ENCODE results near the gene NRG2. TPM values are rescaled to one million over a fixed set of nuclear protein-coding genes. Genes with fewer than 3 reads are reported as not detected.

The NRG2 gene
- total RNA-seq, 1 experiment from 2014 or later, result not detected

DNA sequence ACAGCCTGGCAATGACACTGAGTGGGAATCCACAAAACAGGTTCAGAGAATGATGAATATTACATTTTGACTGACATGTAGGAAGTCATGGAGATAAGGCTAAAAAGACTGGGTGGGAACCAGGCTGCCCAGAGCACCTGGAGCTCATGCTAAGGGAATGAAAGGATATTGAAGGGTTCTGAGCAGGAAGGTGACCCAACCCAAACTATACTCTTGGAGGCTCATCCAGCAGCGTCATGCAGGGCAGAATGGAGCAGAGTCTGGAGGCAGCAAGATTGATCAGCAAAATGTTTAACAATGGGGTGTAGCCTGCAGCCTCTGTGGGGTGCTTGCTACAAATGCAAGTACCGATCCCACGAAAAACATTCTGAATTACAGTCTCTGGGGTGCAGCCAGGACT lies 127.3 kb downstream of the NRG2 start:
- H3K27me3 ChIP-seq (ENCODE audit: low read length), result no peaks in the 10 kb centered on the region
- no peaks in the 10 kb centered on the region for H3K79me2 ChIP-seq (ENCODE audit: low read length)
- no peak for DNase-seq
- H3K4me3 ChIP-seq (ENCODE audit: low read length), result no peak overlapping the region
- no peaks in the 10 kb centered on the region for H3K9me2 ChIP-seq (replicated peaks; ENCODE audit: insufficient read depth, low read length)
- no peak overlapping the region for H3K4me2 ChIP-seq (ENCODE audit: low read depth, low read length, poor library complexity, severe bottlenecking)
- no peak overlapping the region for H2AFZ ChIP-seq (ENCODE audit: low read length)
- no peaks in the 10 kb centered on the region for H3K36me3 ChIP-seq (ENCODE audit: insufficient read depth, low read length)
- H3K9ac ChIP-seq (ENCODE audit: low read length), result no peak overlapping the region
- H3K27ac ChIP-seq (ENCODE audit: low read length), result no peak overlapping the region
- H3K9me3 ChIP-seq (ENCODE audit: low read length), result no peaks in the 10 kb centered on the region
- no peaks in the 10 kb centered on the region for H3K4me1 ChIP-seq (ENCODE audit: low read length)
- H4K20me1 ChIP-seq (ENCODE audit: insufficient read depth, low read depth, low read length), result no peaks in the 10 kb centered on the region

DNA sequence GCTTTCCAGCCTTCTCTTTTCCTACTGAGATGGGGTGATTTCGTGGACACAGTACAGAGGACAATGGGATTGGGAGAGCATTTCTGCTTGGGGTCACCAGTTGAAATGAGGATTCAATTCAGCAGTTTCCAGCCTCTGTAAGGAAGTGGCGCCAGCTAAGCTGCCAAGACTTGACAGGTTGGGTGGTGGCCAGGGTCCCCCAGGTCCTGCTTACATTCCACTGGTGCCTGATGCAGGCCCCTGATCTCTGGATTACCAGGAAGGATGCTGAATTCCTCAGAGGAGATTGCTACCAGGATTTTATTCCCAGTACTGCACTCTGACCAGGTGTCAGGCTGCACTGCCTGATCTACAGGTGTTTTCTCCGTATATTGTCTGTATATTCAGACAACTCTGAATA lies 127.8 kb downstream of the NRG2 start:
- H3K27ac ChIP-seq (ENCODE audit: low read length), result no peak overlapping the region
- no peaks in the 10 kb centered on the region for H3K36me3 ChIP-seq (ENCODE audit: insufficient read depth, low read length)

DNA sequence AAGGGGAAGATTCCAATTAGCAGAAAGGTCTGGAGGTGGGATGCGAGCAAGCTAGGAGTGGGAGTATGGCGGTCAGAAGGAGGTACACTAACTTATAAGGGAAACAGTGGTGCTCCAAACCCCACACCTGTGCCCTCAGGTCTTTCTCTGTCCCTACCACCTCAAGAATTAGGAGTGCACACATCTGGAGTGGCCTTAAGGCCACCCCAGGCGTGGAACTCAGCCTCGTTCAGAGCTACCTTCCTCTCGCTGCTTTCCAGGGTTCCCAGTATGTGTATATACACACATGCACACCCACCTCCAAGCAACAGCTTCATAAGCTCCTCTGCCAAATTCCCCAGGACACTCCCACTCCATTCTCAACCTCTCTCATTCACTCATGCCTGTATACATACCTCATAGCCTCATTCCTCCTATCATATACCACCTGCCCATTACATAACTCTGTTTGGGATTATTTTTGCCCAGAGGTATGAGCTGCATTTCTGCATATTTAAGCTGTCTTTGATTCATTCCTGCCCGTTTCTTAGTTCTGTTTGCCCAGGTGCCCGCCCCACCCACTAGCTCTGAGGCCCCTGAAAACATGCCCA lies 128.8 kb downstream of the NRG2 start:
- H4K20me1 ChIP-seq (ENCODE audit: insufficient read depth, low read depth, low read length), result no peaks in the 10 kb centered on the region
- H2AFZ ChIP-seq (ENCODE audit: low read length), result no peak overlapping the region
- H3K9me3 ChIP-seq (ENCODE audit: low read length), result no peaks in the 10 kb centered on the region
- no peaks in the 10 kb centered on the region for H3K9me2 ChIP-seq (replicated peaks; ENCODE audit: insufficient read depth, low read length)
- no peak overlapping the region for H3K27ac ChIP-seq (ENCODE audit: low read length)
- no peak overlapping the region for H3K4me3 ChIP-seq (ENCODE audit: low read length)
- DNase-seq, result no peak
- H3K36me3 ChIP-seq (ENCODE audit: insufficient read depth, low read length), result no peaks in the 10 kb centered on the region
- no peaks in the 10 kb centered on the region for H3K27me3 ChIP-seq (ENCODE audit: low read length)
- no peaks in the 10 kb centered on the region for H3K4me1 ChIP-seq (ENCODE audit: low read length)
- H3K9ac ChIP-seq (ENCODE audit: low read length), result no peak overlapping the region
- H3K79me2 ChIP-seq (ENCODE audit: low read length), result no peaks in the 10 kb centered on the region
- no peak overlapping the region for H3K4me2 ChIP-seq (ENCODE audit: low read depth, low read length, poor library complexity, severe bottlenecking)

More for the DNA sequence above, 127.8 kb downstream of the NRG2 start:
- Histone ChIP-seq H2AFZ (ENCODE audit: low read length) (no peak overlapping the region), H3K4me1 (ENCODE audit: low read length) (no peaks in the 10 kb centered on the region), H3K27me3 (ENCODE audit: low read length) (no peaks in the 10 kb centered on the region), H3K4me2 (ENCODE audit: low read depth, low read length, poor library complexity, severe bottlenecking) (no peak overlapping the region), H3K79me2 (ENCODE audit: low read length) (no peaks in the 10 kb centered on the region), H3K9me3 (ENCODE audit: low read length) (no peaks in the 10 kb centered on the region), H4K20me1 (ENCODE audit: insufficient read depth, low read depth, low read length) (no peaks in the 10 kb centered on the region), H3K9ac (ENCODE audit: low read length) (no peak overlapping the region), H3K9me2 (replicated peaks; ENCODE audit: insufficient read depth, low read length) (no peaks in the 10 kb centered on the region), H3K4me3 (ENCODE audit: low read length) (no peak overlapping the region)
- no peak for DNase-seq

DNA sequence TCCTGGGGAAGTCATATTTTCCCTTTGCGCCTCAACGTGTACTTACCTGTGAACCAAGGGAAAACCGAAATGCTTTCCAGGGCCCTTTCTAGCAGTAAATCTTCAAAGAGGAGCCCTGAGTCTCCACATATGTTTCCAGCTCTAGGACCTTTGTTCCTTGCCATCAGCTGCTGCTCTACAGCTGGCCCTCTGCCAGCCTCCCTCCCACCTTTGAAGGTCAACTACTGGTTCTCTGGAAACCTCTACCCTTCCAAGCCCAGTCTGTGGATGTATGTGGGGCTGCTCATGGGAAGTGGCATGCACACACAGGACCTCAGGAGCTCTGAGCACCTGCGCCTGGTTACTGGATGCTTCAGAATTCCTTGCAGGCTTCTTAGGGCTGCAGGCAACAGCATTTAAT lies 130.3 kb downstream of the NRG2 start:
- Histone ChIP-seq H3K79me2 (ENCODE audit: low read length) (no peaks in the 10 kb centered on the region), H2AFZ (ENCODE audit: low read length) (no peak overlapping the region), H3K4me2 (ENCODE audit: low read depth, low read length, poor library complexity, severe bottlenecking) (no peak overlapping the region), H3K27ac (ENCODE audit: low read length) (no peak overlapping the region), H3K4me3 (ENCODE audit: low read length) (no peak overlapping the region), H3K4me1 (ENCODE audit: low read length) (no peaks in the 10 kb centered on the region), H3K9ac (ENCODE audit: low read length) (no peak overlapping the region), H3K27me3 (ENCODE audit: low read length) (no peaks in the 10 kb centered on the region), H3K9me2 (replicated peaks; ENCODE audit: insufficient read depth, low read length) (no peaks in the 10 kb centered on the region), H3K36me3 (ENCODE audit: insufficient read depth, low read length) (no peaks in the 10 kb centered on the region), H4K20me1 (ENCODE audit: insufficient read depth, low read depth, low read length) (no peaks in the 10 kb centered on the region), H3K9me3 (ENCODE audit: low read length) (no peaks in the 10 kb centered on the region)
- DNase-seq, result no peak

DNA sequence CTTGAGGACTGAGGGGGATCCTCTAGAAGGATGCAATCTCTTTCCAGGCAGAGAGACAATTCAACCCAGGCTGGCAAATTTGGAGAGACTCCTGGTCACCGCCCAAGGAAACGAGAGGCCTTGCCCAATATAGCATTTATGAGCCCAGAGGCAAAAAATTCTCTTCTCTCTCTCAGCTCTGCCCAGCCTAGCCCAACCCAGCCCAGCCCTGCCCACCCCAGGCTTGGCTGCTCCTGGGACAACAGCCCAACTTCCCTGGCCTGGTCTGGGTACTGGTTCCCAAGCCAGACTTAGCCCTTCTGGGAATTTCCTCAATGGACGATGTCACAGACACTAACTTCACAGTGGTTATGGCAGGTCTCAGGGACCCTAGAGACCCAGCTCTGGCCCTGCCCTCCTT lies 130.9 kb downstream of the NRG2 start:
- no peak overlapping the region for H3K9ac ChIP-seq (ENCODE audit: low read length)
- no peaks in the 10 kb centered on the region for H3K36me3 ChIP-seq (ENCODE audit: insufficient read depth, low read length)
- no peaks in the 10 kb centered on the region for H3K27me3 ChIP-seq (ENCODE audit: low read length)
- H3K9me2 ChIP-seq (replicated peaks; ENCODE audit: insufficient read depth, low read length), result no peaks in the 10 kb centered on the region
- no peaks in the 10 kb centered on the region for H3K79me2 ChIP-seq (ENCODE audit: low read length)
- H3K4me1 ChIP-seq (ENCODE audit: low read length), result no peaks in the 10 kb centered on the region
- H3K4me2 ChIP-seq (ENCODE audit: low read depth, low read length, poor library complexity, severe bottlenecking), result no peak overlapping the region
- H4K20me1 ChIP-seq (ENCODE audit: insufficient read depth, low read depth, low read length), result no peaks in the 10 kb centered on the region
- no peak overlapping the region for H3K27ac ChIP-seq (ENCODE audit: low read length)
- H3K9me3 ChIP-seq (ENCODE audit: low read length), result no peaks in the 10 kb centered on the region
- H3K4me3 ChIP-seq (ENCODE audit: low read length), result no peak overlapping the region
- no peak overlapping the region for H2AFZ ChIP-seq (ENCODE audit: low read length)
- no peak for DNase-seq

DNA sequence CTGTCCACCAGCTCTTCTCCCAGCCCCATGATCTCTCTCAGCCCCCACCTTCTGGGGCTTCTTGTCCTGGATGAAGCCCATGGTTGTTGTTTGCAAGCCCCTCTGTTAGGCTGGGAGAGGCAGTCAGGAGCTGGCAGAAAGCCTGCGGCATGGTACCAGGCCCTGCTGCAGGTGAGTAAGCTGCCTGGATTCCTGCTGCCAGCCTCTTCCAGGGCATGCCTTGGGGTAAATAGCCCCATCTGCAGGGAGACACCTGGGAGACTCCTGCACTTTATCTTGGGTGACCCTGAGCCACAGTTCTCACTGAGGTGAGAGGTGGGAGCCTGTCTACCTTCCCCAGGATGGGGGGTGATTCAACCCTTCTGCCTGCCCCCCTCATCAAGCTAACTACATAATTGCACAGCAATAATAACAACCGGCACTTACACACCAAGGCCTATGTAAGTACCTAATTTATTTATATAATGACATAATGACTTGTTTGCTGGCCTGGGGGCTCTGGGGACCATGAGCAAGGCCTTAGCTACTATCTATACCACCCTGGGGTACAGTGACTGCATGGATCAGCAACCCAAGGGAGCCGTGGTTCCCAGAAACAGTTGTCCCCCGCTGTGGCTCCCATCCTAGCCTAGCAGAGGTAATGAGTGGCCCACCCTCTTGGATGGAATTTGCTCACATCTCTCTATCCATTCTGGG lies 131.5 kb downstream of the NRG2 start:
- Histone ChIP-seq H3K9me3 (ENCODE audit: low read length) (no peaks in the 10 kb centered on the region), H3K4me2 (ENCODE audit: low read depth, low read length, poor library complexity, severe bottlenecking) (no peak overlapping the region), H3K4me3 (ENCODE audit: low read length) (no peak overlapping the region), H2AFZ (ENCODE audit: low read length) (no peak overlapping the region), H3K27ac (ENCODE audit: low read length) (no peak overlapping the region), H3K9ac (ENCODE audit: low read length) (no peak overlapping the region), H3K79me2 (ENCODE audit: low read length) (no peaks in the 10 kb centered on the region), H3K36me3 (ENCODE audit: insufficient read depth, low read length) (no peaks in the 10 kb centered on the region), H3K9me2 (replicated peaks; ENCODE audit: insufficient read depth, low read length) (no peaks in the 10 kb centered on the region), H3K27me3 (ENCODE audit: low read length) (no peaks in the 10 kb centered on the region), H4K20me1 (ENCODE audit: insufficient read depth, low read depth, low read length) (no peaks in the 10 kb centered on the region), H3K4me1 (ENCODE audit: low read length) (no peaks in the 10 kb centered on the region)
- DNase-seq, result no peak

DNA sequence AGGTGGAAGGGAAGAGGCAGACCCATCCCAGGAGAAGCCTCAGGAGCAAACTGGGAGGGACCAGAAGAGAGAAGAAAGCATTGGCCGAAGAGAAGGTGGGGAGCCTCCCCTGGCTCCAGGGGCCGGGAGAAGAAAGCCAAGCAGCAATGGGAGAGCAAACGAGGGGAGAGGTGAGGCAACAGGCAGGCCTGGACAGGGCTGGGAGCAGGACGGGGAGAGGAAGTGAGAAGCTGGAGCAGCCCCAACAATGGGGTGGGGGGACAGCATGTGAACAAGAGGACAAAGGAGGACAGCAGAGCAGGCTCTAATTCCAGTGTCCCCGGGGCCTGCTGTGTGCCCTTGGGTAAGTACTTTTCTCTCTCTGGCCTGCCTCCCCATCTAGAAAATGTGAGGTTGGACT lies 132.2 kb downstream of the NRG2 start:
- Histone ChIP-seq H3K4me2 (ENCODE audit: low read depth, low read length, poor library complexity, severe bottlenecking) (no peak overlapping the region), H3K79me2 (ENCODE audit: low read length) (no peaks in the 10 kb centered on the region), H3K4me3 (ENCODE audit: low read length) (no peak overlapping the region), H3K9ac (ENCODE audit: low read length) (no peak overlapping the region), H3K36me3 (ENCODE audit: insufficient read depth, low read length) (no peaks in the 10 kb centered on the region), H2AFZ (ENCODE audit: low read length) (no peak overlapping the region), H3K9me2 (replicated peaks; ENCODE audit: insufficient read depth, low read length) (no peaks in the 10 kb centered on the region), H3K27me3 (ENCODE audit: low read length) (no peaks in the 10 kb centered on the region), H3K9me3 (ENCODE audit: low read length) (no peaks in the 10 kb centered on the region), H3K27ac (ENCODE audit: low read length) (no peak overlapping the region), H3K4me1 (ENCODE audit: low read length) (no peaks in the 10 kb centered on the region), H4K20me1 (ENCODE audit: insufficient read depth, low read depth, low read length) (no peaks in the 10 kb centered on the region)
- DNase-seq, result no peak

DNA sequence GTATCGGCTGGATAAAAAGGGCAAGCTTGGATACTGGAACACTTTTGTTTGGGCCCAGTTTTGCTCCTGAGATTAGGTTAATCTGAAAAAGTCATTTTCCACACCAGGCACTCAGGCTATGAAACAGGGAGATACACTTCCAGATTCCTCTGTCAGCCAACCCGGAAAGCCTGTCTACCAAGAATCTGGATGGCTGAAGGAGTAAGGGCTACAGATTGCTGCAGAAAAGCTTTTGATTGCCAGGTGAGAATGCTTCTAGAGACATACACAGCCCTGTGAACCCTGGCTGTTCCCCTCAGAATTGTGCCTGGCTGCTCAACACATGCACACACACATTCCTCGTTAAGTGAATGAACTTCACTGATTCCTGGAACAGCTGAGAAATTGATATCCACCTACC lies 133.1 kb downstream of the NRG2 start:
- no peaks in the 10 kb centered on the region for H3K9me3 ChIP-seq (ENCODE audit: low read length)
- H2AFZ ChIP-seq (ENCODE audit: low read length), result no peak overlapping the region
- H3K4me3 ChIP-seq (ENCODE audit: low read length), result no peak overlapping the region
- no peaks in the 10 kb centered on the region for H4K20me1 ChIP-seq (ENCODE audit: insufficient read depth, low read depth, low read length)
- H3K79me2 ChIP-seq (ENCODE audit: low read length), result no peaks in the 10 kb centered on the region
- H3K4me1 ChIP-seq (ENCODE audit: low read length), result no peaks in the 10 kb centered on the region
- H3K4me2 ChIP-seq (ENCODE audit: low read depth, low read length, poor library complexity, severe bottlenecking), result no peak overlapping the region
- no peak overlapping the region for H3K27ac ChIP-seq (ENCODE audit: low read length)
- no peak overlapping the region for H3K9ac ChIP-seq (ENCODE audit: low read length)
- H3K36me3 ChIP-seq (ENCODE audit: insufficient read depth, low read length), result no peaks in the 10 kb centered on the region
- no peak for DNase-seq
- no peaks in the 10 kb centered on the region for H3K9me2 ChIP-seq (replicated peaks; ENCODE audit: insufficient read depth, low read length)
- H3K27me3 ChIP-seq (ENCODE audit: low read length), result no peaks in the 10 kb centered on the region
